HG02943 (cell line): ENCODE measurements around the gene FAM120C.
A peak's percentile ranks its signal among the peaks of the same experiment; 100 is the strongest.

ENCODE experiments used
- ATAC-seq: cut with Tn5 transposase; IDR thresholded peaks from one replicate; pipeline ENCODE4 v1.9.1; 2021; ENCODE audit warnings: mild to moderate bottlenecking, low read depth, moderate library complexity; ENCODE audit not compliant: unreplicated experiment

FAM120C gene

DNA sequence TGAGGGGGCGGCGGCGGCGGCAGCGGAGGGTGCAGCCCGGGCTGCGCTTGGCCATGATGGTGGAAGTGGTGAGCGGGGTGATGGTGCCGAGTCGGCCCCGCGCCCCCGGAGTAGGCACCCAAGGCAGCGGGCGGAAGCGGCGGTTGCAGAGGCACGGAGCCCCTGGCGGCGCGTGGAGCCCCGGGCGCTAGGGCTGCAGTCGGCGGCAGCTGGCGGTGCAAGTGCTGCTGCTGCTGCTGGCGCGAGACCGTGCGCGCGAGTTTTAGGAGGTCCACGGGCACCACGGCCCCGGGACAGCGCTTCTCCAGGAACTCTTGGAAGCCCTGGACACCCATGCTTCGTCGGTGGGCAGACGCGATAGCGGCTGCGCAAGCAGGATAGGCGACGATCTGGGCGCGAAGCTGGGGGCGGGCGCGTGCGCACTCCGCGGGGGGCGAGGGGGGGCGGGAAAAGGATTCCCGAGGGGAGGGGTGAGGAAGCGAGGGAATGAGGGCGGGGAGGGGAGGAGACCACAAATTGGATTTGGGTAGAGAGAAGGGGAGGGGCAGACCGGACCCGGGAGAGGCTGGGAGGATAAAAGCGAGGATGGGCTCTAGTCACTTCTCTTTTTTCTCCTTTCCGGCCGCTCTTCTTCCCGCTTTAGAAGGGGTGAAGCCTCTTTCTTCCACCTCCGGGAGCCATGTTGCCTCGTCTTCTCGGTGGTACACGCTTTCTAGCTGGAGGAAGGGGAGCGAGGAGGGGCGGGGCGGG lies at the start of gene FAM120C:
Gene FAM120C, minus strand, starts transcription at position 391 of the 750 bp plus-strand sequence. Its CDS starts 56 bp downstream, at position 335.
- ATAC-seq: peak; percentile 32

GRCh38 chrX:54230435-54231148 lies 47.5 kb upstream of the FAM120C start:
- no peak for ATAC-seq

DNA sequence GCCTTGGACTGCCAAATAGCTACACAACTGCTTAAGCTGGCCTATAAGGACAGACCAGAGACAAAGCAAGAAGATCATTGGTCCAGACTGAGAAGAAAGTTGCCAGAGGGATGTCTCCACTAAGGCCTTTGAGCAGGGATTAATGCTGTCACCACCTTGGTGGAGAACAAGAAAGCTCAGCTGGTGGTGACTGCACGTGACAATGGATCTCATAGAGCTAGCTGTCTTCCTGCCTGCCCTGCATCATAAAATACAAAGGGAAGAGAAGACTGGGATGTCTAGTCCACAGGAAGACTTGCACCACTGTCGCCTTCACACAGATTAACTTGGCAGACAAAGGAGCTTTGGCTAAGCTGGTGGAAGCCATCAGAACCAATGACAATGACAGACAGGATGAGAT lies 40.5 kb upstream of the FAM120C start:
- ATAC-seq: no peak

DNA sequence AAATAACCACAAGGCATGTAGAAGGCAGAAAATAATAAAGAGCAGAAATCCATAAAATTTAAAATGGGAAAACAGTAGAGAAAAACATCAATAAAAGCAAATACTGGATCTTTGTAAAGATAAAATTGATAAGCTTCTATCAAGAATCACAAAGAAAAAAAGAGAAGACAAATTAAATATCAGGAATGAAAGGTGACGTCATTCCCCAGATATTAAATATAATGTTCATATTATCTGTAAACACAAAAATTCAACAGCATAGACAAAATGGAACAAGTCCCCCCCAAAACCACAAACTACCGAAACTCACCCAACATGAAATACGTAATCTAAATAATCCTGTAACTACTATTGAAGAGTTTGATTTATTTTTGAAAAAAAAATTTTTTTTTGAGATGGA lies 30.5 kb upstream of the FAM120C start:
- no peak for ATAC-seq

GRCh38 chrX:54208531-54208930 lies 25.5 kb upstream of the FAM120C start:
- ATAC-seq: no peak

- ATAC-seq: no peak
Measured at GRCh38 chrX:54198262-54198661, 15.2 kb upstream of the FAM120C start.

DNA sequence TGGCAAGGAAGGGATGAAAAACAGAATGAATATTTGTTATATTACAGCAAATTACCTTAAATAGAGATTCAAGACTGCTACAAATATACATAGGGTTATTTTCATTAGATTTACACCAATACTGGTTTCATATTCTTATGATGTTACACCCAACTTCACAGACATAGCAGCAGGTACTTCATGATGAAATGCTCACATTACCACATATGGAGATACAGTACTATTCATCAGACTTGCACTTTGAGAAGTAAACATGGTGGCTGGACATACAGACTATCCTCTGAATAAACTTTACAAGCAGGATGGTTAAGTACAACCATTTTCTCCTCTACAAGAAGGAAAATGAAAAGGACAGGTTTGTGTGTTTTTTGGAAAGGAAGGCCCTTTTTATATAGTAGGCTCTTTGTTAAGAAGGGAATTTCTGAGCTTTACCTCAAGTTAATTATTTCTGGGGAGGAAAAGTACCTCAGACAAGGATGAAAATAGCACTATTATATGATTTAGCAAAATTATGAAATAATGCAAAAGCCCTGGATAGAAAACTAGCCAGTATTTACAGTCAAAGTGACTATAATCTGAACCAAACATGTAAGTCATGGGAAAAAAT lies 12.0 kb upstream of the FAM120C start:
- no peak for ATAC-seq

DNA sequence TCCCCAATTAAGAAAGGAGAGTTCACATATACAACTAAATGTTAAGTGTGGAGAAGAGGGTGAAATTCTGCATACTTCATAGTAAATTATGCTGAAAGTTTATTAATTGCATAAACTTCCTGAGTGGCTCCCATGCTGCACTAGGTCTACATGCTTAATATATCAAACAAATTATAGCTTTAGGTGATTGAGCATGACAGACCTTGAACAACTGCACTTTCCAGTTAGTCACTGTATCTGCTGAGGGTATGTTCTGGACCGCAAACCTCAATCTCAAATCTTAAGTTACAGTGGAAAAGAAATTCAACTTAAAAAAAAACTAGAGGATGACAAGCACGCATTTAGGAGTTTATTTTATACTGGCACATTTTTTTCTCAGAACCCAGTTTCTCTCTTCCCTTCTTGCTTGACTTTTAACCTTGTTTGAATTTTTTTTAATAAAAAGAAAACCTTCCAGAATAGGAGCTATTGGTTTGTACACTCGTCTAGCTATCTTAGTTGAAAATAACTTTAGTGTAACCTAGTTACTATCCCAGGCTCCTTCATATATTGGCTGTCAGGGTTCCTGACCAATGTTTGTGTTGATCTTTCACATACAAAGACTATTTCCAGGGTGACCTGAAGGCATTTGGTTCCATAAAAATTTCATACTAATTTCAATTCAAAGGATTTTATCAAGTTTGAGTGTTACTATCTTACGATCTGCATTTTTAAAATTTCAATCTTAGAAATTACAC lies 10.2 kb upstream of the FAM120C start:
- no peak for ATAC-seq

DNA sequence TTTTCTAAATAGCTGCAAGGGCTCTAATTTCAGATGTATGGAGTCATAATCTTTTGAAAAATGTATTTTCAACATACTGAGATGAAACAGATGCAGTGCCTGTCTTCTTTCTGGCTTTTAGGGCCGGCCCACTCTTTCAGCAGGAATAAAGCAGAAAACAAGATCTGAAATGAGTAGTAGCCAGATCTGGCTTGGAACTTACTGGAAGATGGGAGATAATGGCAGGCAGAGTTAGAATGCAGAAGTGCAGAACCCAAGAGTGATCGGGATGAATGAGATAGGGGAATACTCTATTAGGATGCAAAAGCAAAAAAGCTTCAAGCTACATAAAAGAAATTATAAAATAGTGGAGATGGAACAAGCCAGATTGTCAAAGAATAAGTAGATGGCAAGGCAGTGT lies 1.4 kb upstream of the FAM120C start:
- ATAC-seq: no peak

DNA sequence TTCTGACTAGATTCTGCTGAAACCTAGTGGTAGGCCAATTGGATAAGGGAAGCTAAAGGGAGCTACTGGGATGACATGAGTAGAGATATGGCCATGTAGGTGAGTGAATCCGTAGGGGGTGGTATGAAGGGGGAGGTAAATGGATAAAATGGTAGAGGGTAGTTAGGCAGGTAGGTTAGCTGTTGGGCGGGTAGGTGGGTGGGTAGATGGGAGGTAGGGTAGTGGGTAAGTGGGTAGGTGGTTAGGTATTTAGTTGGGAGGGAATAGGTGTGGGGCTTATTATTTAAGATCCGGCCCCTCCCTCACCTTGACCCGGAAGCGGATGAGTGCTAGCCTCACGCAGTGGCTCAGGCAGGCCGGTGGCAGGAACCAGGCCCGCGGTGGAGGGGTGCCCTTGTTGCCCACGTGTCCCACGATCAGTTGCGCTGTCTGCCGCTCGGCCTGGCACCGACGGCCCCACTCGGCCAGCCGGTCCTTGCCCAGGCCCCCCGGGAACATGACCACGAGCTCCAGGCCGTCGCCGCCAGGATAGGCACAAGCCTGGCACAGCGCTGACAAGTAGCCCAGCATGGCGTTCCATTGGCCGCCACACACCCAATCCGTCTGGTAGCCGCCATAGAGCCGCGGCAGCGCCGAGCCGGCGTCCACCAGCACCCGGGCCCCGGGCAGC lies 725 bp downstream of the FAM120C start:
- ATAC-seq: peak; percentile 52

GRCh38 chrX:54181202-54181953 lies 1.7 kb downstream of the FAM120C start:
- no peak for ATAC-seq

DNA sequence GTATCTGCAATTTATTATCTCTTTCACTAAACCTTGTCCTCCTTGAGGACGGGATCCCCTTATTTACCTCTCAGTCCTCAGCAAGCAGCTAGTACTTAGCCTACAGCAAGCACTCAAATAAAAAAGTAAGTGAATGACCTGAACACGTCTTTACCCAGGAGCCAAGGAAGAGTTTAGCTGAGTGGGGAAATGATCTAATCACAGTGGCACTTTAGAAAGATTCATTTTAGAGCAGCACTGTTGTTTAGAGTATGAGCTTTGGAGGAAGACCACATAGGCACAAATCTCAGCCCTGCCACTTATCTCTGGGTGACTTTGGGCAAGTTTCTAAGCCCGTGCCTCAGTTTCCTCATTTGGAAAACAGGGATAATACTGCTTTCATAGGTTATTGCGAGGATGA lies 2.7 kb downstream of the FAM120C start:
- no peak for ATAC-seq

- no peak for ATAC-seq
Measured at GRCh38 chrX:54178100-54178940, 4.7 kb downstream of the FAM120C start.

GRCh38 chrX:54177306-54177705 lies 5.7 kb downstream of the FAM120C start:
- no peak for ATAC-seq

DNA sequence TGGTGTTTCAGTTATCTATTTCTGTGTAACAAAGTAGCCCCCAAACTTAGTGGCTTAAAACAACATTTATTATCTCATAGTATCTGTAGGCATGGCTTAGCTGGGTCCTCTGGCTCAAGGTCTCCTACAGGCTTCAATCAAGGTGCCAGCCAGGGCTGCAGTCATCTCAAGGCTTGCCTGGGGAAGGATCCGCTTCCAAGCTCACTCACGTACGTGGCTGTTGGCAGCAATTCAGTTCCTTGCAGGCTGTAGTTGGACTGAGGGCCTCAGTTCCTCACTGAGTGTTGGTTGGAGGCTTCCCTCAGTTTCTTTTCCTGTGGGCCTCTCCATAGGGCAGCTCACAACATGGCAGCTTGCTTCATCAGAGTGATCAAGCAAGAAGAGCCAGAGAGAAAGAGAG lies 9.3 kb downstream of the FAM120C start:
- ATAC-seq: no peak

GRCh38 chrX:54172455-54172854 lies 10.6 kb downstream of the FAM120C start:
- no peak for ATAC-seq

DNA sequence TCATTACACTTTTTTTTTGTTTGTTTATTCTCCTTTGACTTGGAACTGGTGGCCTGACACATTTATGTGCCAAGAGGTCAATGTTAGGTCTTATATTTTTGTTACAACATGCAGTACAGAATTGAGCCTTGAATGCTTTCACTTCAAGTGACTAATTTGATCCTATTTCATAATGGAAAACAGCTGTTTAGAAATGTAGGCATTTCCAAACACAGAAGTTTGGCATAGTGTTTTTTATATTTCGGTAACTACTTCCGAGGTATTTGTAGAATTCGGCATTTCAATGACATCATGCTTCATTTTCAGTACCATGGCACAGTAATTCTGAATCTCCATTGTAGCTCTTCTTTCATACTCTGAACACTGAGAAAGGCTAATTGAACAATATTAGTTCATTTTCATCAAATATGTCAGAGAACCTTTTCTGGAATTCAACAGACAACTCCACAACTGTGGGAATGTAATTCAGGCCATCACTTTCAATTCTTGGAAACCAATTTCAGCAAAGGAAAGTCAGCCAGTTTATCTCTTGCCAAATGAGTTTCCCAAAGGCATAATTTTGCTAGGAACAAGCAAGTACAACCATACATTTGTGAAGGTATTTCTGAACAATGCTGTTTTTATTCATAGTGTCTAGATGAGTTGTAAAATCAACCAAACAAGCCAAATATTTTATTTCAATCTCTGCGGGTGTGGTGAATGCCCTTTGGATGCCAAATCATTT lies 11.4 kb downstream of the FAM120C start:
- ATAC-seq: no peak

DNA sequence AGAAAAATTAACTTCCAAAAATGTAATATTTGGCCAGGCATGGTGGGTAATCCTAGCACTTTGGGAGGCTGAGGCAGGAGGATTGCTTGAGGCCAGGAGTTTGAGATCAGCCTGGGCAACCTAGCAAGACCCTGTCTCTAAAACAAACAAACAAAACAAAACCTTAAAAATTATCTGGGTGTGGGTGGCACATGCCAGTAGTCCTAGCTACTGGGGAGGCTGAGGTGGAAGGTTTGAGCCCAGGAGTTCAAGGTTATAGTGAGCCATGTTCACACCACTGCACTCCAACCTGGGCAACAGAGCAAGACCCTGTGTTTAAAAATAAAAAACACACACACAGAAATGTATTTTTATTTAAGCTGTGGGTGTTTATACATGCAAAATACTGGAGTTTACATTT lies 12.0 kb downstream of the FAM120C start:
- ATAC-seq: no peak
